B cell (primary cell): ENCODE results near the gene FAM114A1. TPM values are rescaled to one million over a fixed set of nuclear protein-coding genes. Genes with fewer than 3 reads are reported as not detected.

Experiments used
- ATAC-seq: fragments of 200-7000 bp; cut with Tn5 transposase; one replicate; pipeline ENCODE4 v1.10.0; 2021; ENCODE audit warnings: low read depth, mild to moderate bottlenecking, moderate number of reproducible peaks, moderate library complexity
- CTCF ChIA-PET: fragments of 350-600 bp; sonication (Branson Sonifier 250); formaldehyde crosslinking; loops from one replicate; lab custom pipeline; 2021; ENCODE audit warnings: antibody characterized with exemption, inconsistent platforms; lab: Charles Lee
- POLR2A ChIA-PET: fragments of 350-600 bp; sonication (Branson Sonifier 250); formaldehyde crosslinking; loops from one replicate; lab custom pipeline; 2021; ENCODE audit warnings: antibody characterized with exemption; lab: Charles Lee
- DNase-seq: peaks from one replicate; pipeline ENCODE4 v3.0.0; 2013
- H2AFZ ChIP-seq: 2 replicates; pipeline ENCODE4 v1.6.1; 2012; ENCODE audit warnings: mild to moderate bottlenecking, low read depth, low read length; ENCODE audit not compliant: insufficient read depth, poor library complexity, severe bottlenecking
- H3K27ac ChIP-seq, 2 donors: 1 replicate in 1 of 2; 2 replicates in 1 of 2; pipeline ENCODE4 v1.5.1; 2012 to 2013; ENCODE audit warnings: low read length in 2 of 2, mild to moderate bottlenecking in 2 of 2, moderate library complexity in 1 of 2
- H3K27me3 ChIP-seq, 4 experiments: fragments of 200-600 bp in 1 of 4; sonication (generic) in 1 of 4; replicated peaks in 1 of 4; 1 replicate in 2 of 4; 2 replicates in 2 of 4; pipeline versions ENCODE4 v1.6.1 to v1.7.0; 2013 to 2016; ENCODE audit warnings: low read length in 3 of 4, mild to moderate bottlenecking in 2 of 4, mixed read lengths in 1 of 4, moderate library complexity in 1 of 4; ENCODE audit not compliant: insufficient read depth in 4 of 4, control insufficient read depth in 3 of 4; ENCODE audit errors: control extremely low read depth in 1 of 4
- H3K36me3 ChIP-seq, 2 experiments: replicated peaks in 1 of 2; 1 replicate in 1 of 2; 2 replicates in 1 of 2; pipeline versions ENCODE4 v1.6.1 to v1.7.1; 2013; ENCODE audit warnings: low read length in 1 of 2; ENCODE audit not compliant: insufficient read depth in 2 of 2, control insufficient read depth in 1 of 2; ENCODE audit errors: control extremely low read depth in 1 of 2, extremely low read depth in 1 of 2
- H3K4me1 ChIP-seq, 2 donors: fragments of 200-600 bp in 1 of 2; sonication (generic) in 1 of 2; 1 replicate in 1 of 2; 2 replicates in 1 of 2; pipeline versions ENCODE4 v1.5.1 to v1.6.1; 2013 to 2017; ENCODE audit warnings: low read length in 2 of 2; ENCODE audit not compliant: control insufficient read depth in 2 of 2, insufficient read depth in 2 of 2
- H3K4me2 ChIP-seq: replicated peaks from 2 replicates; pipeline ENCODE3; 2012; ENCODE audit warnings: mild to moderate bottlenecking, low read depth, low read length; ENCODE audit not compliant: poor library complexity, severe bottlenecking
- H3K4me3 ChIP-seq, 5 experiments: fragments of 200-600 bp in 1 of 5; sonication (generic) in 1 of 5; 1 replicate in 3 of 5; 2 replicates in 2 of 5; pipeline versions ENCODE4 v1.5.1 to v1.7.0; 2011 to 2016; ENCODE audit warnings: low read length in 4 of 5, mild to moderate bottlenecking in 4 of 5, low read depth in 2 of 5, control low read depth in 1 of 5, moderate library complexity in 1 of 5; ENCODE audit not compliant: insufficient read depth in 1 of 5; ENCODE audit errors: control extremely low read depth in 1 of 5, extremely low read depth in 1 of 5
- H3K79me2 ChIP-seq: fragments of 200-600 bp; sonication (generic); one replicate; pipeline ENCODE4 v1.6.0; 2016; ENCODE audit warnings: low read length; ENCODE audit not compliant: control insufficient read depth, insufficient read depth
- H3K9ac ChIP-seq: fragments of 200-600 bp; sonication (generic); 2 replicates; pipeline ENCODE4 v1.6.1; 2017; ENCODE audit warnings: mild to moderate bottlenecking, low read length, moderate library complexity
- H3K9me3 ChIP-seq, 3 donors: one replicate each; pipeline versions ENCODE4 v1.6.1 to v1.7.1; 2013; ENCODE audit warnings: low read length in 2 of 3; ENCODE audit not compliant: control insufficient read depth in 2 of 3, insufficient read depth in 1 of 3; ENCODE audit errors: control extremely low read depth in 1 of 3
- H4K20me1 ChIP-seq: 2 replicates; pipeline ENCODE4 v1.6.0; 2012; ENCODE audit warnings: mild to moderate bottlenecking, low read length; ENCODE audit not compliant: insufficient read depth, control insufficient read depth, poor library complexity, severe bottlenecking
- H3K27ac Mint-ChIP-seq: one replicate; pipeline ENCODE4 v1.8.0; 2021; ENCODE audit warnings: mixed read lengths
- H3K27me3 Mint-ChIP-seq: one replicate; pipeline ENCODE4 v1.8.0; 2021; ENCODE audit warnings: mixed read lengths
- H3K4me1 Mint-ChIP-seq: one replicate; pipeline ENCODE4 v1.8.0; 2021; ENCODE audit warnings: mixed read lengths
- H3K4me3 Mint-ChIP-seq: one replicate; pipeline ENCODE4 v1.8.0; 2021; ENCODE audit warnings: mixed read lengths
- H3K9me3 Mint-ChIP-seq: one replicate; pipeline ENCODE4 v1.8.0; 2022; ENCODE audit warnings: mixed read lengths; ENCODE audit not compliant: insufficient read depth
- CTCF ChIP-seq: fragments of 200-600 bp; IDR thresholded peaks from one replicate; pipeline ENCODE4 v1.8.0; 2022; ENCODE audit warnings: antibody characterized with exemption, mild to moderate bottlenecking
- EZH2 ChIP-seq: IDR thresholded peaks from 2 replicates; pipeline ENCODE4 v1.6.1; 2012; ENCODE audit warnings: borderline replicate concordance, low read depth, mild to moderate bottlenecking, moderate library complexity, low read length; ENCODE audit not compliant: insufficient read depth, poor library complexity, severe bottlenecking
- WGBS: methylation state at CpG from one replicate; pipeline ENCODE4 v1.1.5; 2013; ENCODE audit warnings: missing lambda C conversion rate; ENCODE audit not compliant: insufficient coverage; 5-methylcytosine and 5-hydroxymethylcytosine counted together
- intact Hi-C: fragments of 100-400 bp; cut with micrococcal nuclease; formaldehyde crosslinking; loops from one replicate; pipeline ENCODE4 v1.10.0; 2022
- polyA plus RNA-seq: library from polyadenylated mRNA; depleted of rRNA; stranded (reverse); fragments of >200 nt; gene quantifications from 2 replicates; pipeline ENCODE4 v1.2.3, GENCODE V29; 2012
- total RNA-seq, 2 donors: library from RNA; stranded (reverse); fragments of 120-200 nt in 1 of 2; gene quantifications; 1 replicate in 1 of 2; 2 replicates in 1 of 2; pipeline versions ENCODE4 v1.2.3 to v1.2.4, GENCODE V29; 2013 to 2022

FAM114A1 gene
- total and polyA plus RNA-seq, 2 donors (not counting 1 experiment from before 2014, with no cell fraction given), result 0.30 to 2.9 TPM

DNA sequence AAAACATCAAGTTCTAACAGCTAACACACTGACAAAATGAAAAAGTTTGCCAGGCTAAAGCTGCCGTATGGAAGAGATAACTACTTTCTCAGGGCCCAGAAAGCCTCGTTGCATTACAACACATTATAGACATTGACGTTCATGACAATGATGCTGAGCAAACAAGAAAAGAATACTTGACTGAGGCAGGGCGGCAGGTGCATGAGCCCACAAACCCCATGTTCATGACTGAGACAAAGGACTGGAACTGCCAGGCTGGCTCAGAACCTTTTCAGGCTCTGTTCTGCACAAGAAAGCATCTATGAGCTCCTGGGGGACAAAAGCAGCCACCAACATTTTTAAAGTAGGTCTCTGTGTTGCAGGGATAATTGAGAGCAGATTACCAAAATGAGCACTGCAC, 24.6 kb upstream of the FAM114A1 start:
- Histone ChIP-seq H3K79me2 (peaks cover 77% of the 10 kb centered on the region), H3K36me3 (peaks cover 7 to 36% of the 10 kb centered on the region in 2 experiments), H3K27me3 (no peaks in the 10 kb centered on the region), H3K4me3 (no peak overlapping the region), H3K4me2 (no peak overlapping the region), H3K27ac (peak overlapping the region in 1 of 2 donors; percentile 43), H3K9ac (no peak overlapping the region), H2AFZ (no peak overlapping the region), H3K4me1 (peaks cover 1 to 6% of the 10 kb centered on the region in 2 donors), H4K20me1 (peaks cover 11% of the 10 kb centered on the region), H3K9me3 (peaks cover 0 to 6% (median 4%) of the 10 kb centered on the region in 3 donors)
- no peak for DNase-seq
- intact Hi-C loops, result no loop called here
- H3K4me3 Mint-ChIP-seq, result no peak overlapping the region
- H3K9me3 Mint-ChIP-seq, result peaks cover 3% of the 10 kb centered on the region
- peak overlapping the region; percentile 47 for H3K27ac Mint-ChIP-seq
- ChIA-PET POLR2A (interaction anchor here (0.9 kb wide), 1 partner anchor 12 kb away, joined by 4 read pairs; no protein-coding TSS in a partner anchor), CTCF (interaction anchor here (0.5 to 2.9 kb wide), 3 partner anchors 13 to 556 kb away, joined by 3 to 8 read pairs (median 7); partner anchors contain the start of gene TLR6)
- 93% methylated on average over 4 of the region's 4 CpGs for WGBS
- no peak for TF ChIP-seq EZH2
- TF ChIP-seq CTCF, result no peak
- no peak for ATAC-seq
- peaks cover 44% of the 10 kb centered on the region for H3K4me1 Mint-ChIP-seq
- no peaks in the 10 kb centered on the region for H3K27me3 Mint-ChIP-seq

- Histone ChIP-seq H3K79me2 (peaks cover 66% of the 10 kb centered on the region), H3K4me2 (no peak overlapping the region), H3K4me1 (no peaks in the 10 kb centered on the region), H4K20me1 (peaks cover 11% of the 10 kb centered on the region), H3K9me3 (peaks cover 0 to 6% (median 1%) of the 10 kb centered on the region in 3 donors), H3K36me3 (peaks cover 7 to 31% of the 10 kb centered on the region in 2 experiments), H2AFZ (no peak overlapping the region), H3K9ac (no peak overlapping the region), H3K27ac (peak overlapping the region in 1 of 2 donors; percentile 41), H3K4me3 (no peak overlapping the region), H3K27me3 (no peaks in the 10 kb centered on the region)
- TF ChIP-seq CTCF (no peak), EZH2 (no peak)
- WGBS, result no CpG with 5 or more reads among the region's 3 CpGs
- Mint-ChIP-seq H3K9me3 (peaks cover 10% of the 10 kb centered on the region), H3K27me3 (no peaks in the 10 kb centered on the region), H3K4me1 (peaks cover 44% of the 10 kb centered on the region), H3K4me3 (no peak overlapping the region), H3K27ac (peak overlapping the region; percentile 27)
- POLR2A ChIA-PET, result no interaction called here
- CTCF ChIA-PET, result interaction anchor here (1.0 kb wide), 1 partner anchor 20 kb away, joined by 3 read pairs; no protein-coding TSS in a partner anchor
- DNase-seq, result no peak
- ATAC-seq, result no peak
- intact Hi-C loops, result no loop called here
Measured at GRCh38 chr4:38846015-38846414, 21.6 kb upstream of the FAM114A1 start.
